GM12801 (cell line): ENCODE data around the gene UBE2M.

Source experiments
- TF ChIP-seq, protein P1 (sequence below): IDR thresholded peaks from one replicate; pipeline ENCODE4 v1.5.1; 2011; ENCODE audit warnings: control low read depth; ENCODE audit not compliant: insufficient read length; ENCODE audit errors: extremely low read depth

Gene UBE2M

DNA sequence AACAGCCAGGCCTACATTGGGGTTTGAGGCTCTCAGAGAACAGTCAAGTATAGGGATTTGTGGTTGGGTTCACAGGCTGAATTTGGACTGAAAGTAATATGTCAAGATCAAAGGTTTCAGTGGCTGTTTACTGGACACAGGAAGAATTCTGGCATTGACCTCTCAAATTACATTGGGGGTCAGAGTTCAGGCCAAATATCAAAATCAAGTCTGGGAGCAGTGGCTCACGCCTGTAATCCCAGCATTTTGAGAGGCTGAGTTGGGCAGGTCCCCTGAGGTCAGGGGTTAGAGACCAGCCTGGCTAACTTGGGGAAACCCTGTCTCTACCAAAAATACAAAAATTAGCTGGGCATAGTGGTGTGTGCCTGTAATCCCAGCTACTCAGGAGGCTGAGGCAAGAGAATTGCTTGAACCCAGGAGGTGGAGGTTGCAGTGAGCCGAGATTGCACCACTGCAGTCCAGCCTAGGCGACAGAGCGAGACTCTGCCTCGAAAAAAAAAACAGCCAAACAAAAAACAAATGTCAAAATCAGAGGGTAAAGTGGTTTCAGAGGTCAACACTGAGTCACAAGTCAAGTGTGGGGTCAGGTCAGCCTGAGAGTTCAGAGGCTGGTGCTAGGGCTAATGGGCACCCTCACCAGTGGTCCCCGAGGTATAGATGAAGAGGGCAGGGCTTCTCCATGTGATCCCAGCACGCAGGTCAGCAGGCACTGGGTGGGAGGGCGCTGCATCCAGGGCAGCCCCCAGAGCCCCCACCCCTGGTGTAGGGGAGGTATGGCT, 48.1 kb downstream of the UBE2M start:
- TF ChIP-seq, protein P1, sequence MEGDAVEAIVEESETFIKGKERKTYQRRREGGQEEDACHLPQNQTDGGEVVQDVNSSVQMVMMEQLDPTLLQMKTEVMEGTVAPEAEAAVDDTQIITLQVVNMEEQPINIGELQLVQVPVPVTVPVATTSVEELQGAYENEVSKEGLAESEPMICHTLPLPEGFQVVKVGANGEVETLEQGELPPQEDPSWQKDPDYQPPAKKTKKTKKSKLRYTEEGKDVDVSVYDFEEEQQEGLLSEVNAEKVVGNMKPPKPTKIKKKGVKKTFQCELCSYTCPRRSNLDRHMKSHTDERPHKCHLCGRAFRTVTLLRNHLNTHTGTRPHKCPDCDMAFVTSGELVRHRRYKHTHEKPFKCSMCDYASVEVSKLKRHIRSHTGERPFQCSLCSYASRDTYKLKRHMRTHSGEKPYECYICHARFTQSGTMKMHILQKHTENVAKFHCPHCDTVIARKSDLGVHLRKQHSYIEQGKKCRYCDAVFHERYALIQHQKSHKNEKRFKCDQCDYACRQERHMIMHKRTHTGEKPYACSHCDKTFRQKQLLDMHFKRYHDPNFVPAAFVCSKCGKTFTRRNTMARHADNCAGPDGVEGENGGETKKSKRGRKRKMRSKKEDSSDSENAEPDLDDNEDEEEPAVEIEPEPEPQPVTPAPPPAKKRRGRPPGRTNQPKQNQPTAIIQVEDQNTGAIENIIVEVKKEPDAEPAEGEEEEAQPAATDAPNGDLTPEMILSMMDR = no peak

DNA sequence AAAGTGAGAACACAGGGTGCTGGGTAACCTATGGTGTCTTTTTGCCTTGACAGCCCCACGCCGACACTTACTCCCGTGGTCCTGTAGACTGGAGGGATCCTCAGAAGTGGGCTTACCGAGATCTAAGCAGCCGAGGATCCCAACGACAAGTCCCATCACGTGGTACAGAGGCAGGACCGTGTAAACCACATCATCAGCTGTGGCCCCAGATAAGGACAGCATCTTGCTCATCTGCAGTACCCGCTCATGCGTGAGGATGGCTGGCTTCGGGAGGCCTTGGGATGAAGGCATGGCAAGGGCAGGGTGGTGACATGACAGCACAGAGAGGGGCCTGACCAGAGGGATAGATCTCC, 48.7 kb downstream of the UBE2M start:
- TF ChIP-seq, protein P1 = no peak
